NCI-H1105 (cell line): ENCODE data around the gene SMOC2.

ENCODE experiments used
- DNase-seq: peaks from one replicate; lab custom pipeline; 2025; lab: John Stamatoyannopoulos, UW

SMOC2 gene

DNA sequence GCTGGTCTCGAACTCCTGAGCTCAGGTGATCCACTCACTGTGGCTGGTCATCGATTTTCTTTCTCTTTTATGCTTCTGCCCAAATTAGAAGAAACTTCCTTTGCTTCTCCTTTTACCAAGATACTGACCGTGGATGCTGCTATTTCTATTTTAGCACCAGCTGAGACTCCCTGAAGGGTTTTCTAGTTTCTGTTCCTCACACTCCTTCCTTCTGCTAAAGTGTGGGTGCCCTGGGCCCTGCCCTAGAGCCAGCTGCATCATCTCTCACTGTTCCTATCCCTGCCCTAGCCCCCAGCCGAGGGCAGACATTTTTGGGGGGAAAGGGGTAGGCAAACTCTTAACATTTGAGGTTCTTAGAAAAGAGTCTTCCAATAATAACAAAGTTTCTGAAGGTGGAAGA, 6.3 kb downstream of the SMOC2 start:
- no peak for DNase-seq

DNA sequence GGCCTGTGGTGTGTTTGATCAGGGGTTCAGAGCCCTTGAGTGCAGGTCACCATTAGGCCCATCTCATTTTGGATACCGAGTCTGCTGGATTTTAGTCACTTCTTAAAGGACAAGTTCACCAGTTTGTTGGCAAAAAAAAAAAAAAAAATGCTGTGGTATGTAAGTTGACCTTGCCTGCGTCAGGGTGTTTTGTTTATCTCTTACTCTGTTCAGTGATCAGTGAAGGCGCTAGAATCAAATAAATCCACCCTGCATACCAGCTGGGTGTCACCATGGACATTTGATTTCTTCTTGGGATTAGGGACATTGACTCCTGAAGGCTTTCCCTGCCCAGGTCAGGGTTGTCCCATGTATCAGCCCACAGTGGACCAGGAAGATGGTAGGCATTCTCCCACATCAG, 6.7 kb downstream of the SMOC2 start:
- DNase-seq: no peak

DNA sequence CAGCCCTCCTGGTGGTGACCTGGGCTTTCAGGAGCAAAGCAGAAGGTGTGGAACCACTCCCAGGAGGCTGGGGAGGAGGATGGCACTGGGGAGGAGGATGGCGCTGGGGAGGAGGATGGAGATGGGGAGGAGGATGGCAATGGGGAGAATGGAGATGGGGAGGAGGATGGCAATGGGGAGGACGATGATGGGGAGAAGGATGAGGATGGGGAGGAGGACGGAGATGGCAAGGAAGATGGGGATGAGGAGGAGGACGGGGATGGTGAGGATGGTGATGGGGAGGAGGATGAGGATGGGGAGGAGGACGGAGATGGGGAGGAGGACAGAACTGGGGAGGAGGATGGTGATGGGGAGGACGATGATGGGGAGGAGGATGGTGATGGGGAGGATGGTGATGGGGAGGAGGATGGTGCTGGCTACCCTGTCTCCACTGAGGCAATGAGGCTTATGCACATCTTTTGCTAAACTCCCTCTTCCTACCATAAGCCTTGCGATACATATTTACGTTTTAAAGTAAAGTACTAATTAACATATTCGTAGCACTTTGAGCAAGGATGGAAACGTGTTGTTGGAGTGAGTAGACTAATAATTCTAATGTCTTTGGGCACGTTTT, 7.4 kb downstream of the SMOC2 start:
- no peak for DNase-seq

DNA sequence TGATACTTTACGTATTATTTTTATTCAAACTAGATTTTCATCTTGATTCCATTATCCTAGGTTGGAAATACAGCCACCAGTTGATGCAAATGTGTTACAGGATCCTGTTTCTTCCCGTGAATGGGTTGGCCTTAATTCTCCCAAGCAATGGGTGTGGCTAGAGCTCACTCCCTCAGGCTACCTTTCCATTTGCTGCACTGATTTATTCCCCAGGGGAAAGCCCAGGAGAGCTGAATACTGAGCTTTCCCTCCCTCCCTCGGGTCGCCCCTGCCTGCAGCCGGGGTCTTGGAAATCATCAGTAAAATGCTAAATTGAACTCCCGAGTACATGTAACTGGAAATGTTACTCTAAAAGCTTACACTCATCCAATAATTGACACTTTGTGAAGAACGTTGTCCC, 9.9 kb downstream of the SMOC2 start:
- DNase-seq: no peak

DNA sequence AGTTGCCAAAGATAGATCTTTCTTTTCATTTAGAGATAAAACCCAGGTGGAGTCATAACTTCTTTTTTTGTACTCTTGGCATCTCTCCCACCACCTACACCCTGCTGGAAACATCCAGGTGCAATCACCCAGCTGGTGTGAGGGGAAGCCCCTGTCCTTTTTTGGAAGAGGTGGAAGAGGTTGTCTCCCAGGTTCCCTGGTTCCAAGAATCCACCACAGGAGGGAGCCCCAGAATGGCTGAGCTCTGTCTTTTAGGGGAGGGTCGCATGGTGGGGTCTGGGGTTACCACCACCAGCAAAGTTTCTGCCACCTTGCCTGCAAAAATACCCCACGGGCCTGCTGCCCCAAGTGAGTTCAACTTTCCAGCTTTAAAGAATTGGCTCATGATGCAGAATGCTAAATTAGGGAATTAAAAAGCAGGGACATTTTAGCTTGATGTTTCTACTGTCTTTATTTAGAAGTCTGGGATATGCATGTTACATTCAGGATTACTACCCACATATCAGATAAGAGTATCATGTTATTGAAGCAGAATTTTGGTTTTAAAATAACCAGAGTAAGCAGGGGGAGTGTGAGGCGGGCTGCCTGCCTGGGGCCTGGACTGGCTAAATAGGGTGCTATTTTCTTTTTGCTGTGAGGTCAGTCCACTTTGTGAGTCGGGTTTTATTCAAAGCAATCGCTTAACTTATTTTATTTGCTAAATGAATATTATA, 11.0 kb downstream of the SMOC2 start:
- peak; percentile 82 for DNase-seq

DNA sequence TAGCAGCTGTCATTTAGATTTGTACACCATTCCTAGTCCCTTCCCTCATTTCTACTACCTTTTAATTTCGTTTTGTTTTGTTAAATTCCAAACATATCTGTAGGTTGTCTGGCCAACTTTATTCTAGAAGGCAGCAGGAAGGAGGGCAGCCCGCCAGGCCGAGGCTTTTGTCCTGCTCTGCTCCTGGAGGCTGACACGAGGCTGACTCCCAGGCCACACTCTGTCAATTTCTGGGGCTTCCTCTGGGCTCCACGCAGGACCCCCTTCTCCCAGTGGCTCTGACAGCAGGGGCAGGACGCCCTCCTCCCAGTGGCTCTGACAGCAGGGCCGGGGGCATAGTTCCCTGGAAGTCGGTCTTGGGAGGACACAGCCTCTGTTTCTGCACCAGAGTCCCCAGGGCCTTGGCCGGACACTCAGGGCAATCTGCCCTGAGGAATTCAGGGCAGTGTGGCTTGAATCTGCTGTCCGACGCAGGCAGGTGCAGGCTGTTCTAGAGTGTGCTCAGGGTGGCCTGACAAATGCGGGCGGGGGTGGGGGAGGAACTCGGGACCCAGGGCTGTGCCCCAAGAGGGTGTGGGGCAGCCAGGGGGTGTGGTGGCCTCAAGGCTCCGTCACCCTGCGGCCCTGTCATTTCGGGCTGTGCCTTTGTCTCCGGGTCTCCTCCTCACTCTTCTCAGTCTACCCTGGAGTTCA, 11.8 kb downstream of the SMOC2 start:
- no peak for DNase-seq

DNA sequence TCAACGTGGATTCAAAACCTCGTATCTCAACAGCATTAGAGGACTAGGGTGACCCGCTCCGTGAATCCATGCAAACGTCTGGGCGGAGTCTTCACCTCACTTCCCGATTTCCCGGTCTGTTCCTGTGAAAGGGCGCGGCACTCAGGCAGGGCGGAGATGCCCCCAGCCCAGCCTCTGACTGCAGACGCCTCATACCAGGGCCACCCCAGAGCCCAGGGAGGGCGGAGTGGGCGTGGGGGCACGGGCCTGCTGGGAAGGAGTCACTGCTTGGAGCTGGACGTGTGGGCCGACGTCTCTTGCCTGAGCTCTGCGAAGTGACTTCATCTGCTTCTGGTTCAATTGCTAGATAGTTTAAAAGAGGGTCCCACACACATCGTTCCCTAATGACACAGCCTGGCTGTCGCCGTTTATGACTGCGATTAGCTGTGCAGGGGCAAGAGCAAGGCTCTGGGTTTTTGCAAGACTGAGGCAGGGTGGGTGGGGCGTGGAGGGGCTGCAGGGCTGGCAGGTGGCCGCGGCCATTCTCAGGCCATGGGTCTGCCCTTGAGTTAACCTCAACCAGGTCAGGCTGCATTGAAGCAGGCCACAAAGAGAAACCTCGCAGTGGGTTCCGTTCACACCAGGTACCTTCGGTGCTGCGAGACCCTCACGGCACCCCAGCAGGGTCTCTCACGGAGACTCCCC, 15.0 kb downstream of the SMOC2 start:
- no peak for DNase-seq

DNA sequence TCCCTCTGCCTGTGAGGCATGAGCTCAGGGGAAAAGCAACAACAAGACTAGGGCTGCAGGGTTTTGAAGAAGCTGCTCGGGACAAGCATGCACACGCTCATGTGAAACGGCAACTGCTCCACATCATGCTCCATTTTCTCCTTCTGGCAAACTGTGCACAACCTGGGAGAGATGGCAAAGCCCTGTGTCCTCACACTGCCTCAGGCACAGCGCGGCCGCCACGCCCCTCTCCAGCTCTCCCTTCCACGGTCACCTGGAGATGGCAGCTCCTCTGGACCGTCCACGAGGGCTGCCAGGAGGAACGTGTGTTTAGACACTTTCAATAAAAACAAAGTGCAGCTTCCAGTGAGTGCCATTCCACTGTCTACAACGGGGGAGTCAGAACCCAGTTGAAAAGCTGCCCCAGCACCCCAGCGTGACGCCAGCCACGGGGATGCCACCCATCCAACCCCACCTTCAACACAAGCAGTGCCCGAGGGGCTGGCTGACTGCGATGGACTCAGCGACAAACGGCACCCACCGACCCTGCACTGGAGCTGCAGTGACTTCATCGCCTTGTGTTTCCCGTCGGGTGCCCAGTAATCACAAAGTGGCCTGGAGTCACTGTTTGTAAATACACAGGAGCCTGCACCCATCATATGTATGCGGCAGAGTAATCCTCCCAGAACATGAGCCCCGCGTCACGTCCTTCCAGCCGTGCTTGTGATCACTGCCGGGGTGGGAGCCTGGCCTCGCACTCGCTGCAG, 16.1 kb downstream of the SMOC2 start:
- DNase-seq: no peak

DNA sequence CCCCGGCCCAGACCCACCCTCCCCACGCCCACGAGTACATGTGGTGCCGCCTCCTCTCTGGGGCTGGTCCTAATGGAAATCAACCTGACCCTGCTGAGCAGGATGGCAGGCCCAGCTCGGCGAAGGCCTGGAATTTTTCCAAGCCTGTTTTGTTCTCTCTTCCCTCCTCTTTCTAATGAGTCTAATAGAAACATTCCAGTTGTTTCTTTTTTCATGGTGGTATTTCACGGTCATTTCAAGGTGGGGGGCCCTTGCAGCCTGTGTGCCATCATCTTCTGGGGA, 16.6 kb downstream of the SMOC2 start:
- no peak for DNase-seq

DNA sequence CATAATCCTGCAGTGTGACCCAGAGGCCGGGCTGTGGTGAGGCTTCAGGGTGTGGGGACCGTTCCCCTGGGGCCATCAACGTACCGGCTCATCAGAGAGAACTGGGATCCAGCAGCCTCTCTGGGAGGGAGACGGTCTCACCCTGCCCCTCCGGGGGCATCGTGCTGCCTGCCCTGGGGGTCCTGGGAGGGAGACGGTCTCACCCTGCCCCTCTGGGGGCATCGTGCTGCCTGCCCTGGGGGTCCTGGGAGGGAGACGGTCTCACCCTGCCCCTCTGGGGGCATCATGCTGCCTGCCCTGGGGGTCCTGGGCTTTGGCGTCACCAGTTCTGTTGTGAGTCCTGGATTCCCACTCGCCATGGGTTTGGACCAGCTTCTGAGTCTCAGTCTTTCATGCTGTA, 17.1 kb downstream of the SMOC2 start:
- no peak for DNase-seq

DNA sequence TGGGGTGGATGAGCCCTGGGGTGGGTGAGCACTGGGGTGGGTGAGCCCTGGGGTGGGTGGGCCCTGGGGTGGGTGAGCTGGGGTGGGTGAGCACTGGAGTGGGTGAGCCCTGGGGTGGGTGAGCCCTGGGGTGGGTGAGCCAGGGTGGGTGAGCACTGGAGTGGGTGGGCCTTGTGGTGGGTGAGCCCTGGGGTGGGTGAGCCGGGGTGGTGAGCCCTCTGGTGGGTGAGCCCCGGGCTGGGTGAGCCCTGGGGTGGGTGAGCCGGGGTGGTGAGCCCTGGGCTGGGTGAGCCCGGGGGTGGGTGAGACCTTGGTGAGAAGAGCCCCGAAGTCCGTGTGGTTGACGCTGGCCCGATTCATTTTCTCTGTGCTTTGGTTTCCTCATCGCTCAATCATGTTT, 18.6 kb downstream of the SMOC2 start:
- no peak for DNase-seq

DNA sequence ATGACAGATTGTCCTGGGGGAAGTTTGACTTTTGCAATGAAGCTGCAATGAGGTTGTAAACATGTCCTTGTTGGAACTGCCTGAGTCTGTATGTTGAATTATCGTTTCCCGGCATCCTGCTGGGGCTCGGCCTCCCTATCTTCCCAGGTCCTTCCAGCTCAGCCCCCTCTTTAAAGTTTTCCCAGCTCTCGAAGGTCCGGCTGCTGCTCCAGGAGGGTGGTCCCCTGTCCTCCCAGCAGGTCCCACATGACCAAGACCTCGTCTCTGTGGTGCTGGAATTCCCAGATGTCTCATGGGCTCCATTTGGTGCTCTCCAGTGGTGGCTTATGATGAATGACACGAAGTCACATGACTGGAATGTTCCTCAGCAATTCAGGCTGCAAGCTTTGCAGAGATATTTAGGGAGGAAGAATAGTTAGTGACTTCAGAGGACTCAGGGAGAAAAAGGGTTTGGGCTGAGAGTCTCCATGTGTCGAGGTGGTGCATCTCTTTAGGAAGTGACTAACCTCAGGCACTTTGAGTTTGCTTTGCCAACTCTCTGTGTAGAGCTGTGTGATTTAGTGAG, 21.4 kb downstream of the SMOC2 start:
- DNase-seq: no peak

DNA sequence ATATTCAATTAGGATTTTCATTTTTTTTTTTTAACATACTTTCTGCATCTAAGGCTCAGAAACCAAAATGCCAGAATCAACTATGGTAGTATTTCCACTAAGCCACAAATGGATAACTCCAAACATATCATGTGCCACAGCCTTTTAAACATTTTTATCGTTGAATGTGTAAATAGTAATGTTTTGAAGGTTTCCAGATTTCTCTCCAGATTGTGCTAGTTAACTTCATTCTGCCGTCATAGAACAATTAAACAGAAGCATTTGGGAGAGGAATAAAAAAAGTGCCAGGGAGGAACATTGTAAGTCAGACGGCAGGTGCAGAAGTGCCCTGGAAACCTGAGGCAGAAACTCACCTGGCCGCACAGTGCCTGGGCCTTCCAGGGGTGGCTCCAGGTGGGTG, 23.6 kb downstream of the SMOC2 start:
- DNase-seq: no peak

DNA sequence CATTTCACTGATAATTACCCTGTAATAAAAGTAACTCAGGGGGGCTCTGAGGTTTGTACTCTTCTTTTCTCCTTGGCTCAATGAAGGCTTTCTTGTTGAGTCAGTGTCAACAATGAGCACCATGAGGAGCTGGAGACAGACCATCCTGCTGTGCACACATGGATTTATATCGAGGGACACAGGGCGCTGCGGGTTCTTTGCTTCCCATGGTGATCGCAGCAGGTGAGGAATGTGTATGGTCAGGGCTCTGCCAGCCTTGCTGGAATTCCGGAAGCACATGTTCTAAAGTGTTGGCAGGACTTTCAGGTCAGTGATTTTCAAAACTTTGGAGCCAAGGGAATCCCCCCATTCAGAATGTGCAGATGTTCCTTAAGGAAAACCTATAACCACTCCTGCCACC, 27.1 kb downstream of the SMOC2 start:
- DNase-seq: no peak

DNA sequence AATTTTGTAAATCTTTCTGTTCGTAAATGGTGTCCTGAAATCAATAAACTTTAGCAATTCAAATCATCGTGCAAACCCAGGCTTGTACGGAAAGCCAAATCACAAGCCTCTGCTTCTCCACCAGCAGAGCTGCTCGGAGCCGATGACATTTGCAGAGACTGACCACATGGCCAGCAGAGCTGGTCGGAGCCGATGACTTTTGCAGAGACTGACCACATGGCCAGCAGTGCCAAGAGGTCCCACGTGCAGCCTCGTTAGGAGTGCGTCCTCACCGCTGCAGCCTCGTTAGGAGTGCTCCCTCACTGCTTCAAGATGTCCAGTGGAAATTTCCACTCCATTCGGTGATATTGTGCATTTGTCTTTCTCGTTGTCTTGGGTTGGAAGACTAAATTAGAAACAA, 28.5 kb downstream of the SMOC2 start:
- no peak for DNase-seq

DNA sequence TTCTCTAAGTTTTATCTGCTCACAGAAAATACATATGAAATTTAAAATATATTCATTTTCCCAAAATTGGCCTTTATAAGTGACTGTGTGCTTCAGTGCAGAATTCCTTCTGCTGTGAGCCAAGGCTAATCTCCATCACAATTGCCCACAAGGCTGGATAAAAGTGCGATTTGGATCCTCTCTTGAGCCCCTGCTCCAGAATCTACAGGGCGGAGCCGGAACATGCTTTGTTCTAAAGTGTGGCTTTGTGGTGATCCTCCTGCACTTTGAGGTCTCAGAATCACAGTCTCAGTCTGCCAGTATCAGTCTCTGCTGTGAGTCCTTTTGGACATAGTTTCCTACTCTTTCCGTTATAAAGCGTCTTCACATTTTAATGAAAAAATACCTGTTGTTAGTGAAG, 28.9 kb downstream of the SMOC2 start:
- no peak for DNase-seq

DNA sequence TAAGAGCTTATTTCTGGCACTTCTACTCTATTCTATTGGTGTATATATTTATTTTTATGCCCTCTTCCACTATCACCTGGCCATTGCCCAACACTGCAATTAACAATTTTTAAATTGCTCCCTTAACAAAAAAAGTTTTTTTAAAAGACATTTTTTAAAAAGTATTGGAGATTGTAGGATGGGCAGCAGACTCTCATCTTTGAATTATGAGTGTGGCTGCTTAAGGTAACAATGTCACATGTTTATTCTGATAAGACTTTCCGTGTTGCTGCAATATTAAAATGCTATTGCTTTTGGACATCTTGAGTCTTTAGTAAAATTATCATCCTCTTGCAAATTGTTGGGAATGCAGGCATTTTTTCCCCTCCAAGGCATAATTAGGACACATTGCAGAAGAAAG, 31.4 kb downstream of the SMOC2 start:
- DNase-seq: no peak

DNA sequence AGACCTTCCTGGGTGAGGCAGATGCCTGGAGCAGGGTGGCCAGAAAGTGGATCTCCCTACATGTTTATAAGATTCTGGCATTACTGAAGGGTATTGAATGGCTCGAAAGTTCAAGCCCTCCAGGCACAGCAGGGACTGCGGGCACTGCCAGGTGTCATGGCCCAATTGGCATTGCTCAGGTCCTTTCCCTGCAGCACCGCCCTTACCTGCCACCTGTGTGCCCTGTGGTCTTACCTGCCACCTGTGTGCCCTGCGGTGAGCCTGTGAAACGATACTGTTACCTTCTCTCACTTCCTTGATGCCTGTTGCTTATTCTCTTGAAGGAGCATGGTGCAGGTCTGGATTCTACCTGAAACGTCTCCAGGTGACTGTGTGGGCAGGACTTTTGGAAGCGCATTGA, 32.2 kb downstream of the SMOC2 start:
- DNase-seq: no peak

DNA sequence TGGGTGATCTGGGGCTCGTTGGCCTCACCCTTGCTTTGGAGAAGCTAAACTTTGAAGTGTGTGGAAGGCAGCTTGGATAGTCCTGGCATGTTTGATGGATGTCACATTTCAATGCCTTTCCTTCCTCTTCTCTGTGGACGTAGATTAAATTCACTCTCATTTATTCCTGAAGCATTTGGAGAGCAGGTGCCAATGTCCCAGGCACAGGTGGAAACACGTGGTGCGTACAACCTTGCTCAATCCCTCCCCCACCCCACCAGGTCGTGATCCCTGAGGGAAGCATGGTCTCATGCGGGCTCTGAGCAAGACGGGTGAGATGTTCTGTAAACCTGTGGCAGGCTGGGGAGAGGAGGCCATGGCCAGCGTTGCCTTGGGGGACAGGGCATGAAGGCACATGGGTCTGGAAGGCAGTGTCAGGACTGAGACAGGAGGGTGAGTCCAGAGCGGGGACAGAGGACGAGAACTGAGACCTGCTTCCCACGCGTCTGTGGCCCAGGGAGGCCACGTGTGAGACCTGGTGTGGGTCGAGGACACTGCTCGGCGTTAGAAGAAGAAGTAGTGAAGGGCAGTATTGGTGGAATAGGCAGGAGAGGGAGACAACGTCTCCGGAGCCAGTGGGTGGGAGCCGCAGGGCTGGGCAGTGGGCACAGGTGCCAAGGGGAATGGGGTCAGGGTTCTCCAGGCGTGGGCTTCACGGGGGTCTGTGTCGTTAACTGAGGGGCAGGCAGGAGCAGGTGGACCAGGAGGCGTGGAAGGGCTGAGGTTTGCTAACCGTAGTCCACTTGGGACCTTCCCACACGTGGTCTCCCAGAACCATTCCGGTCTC, 34.4 kb downstream of the SMOC2 start:
- DNase-seq: no peak

DNA sequence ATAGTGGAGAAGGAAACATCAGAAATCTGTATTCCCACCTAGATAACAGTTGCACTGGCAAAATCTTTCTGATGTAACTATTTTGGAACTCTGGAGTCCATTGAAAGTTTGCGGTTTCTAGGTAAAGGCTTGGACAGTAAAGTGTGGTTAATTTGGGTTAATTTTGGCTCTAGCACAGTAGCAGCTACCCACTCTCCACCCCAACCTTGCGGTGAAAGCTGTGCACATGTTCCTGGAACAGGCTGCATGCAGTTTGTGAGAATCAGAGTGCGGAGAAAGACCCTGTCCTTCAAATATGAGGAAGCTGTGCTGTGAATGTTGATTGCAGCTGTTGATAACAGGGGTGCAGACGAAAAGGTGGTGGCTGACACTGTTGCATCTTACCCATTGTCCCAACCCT, 38.4 kb downstream of the SMOC2 start:
- DNase-seq: no peak

DNA sequence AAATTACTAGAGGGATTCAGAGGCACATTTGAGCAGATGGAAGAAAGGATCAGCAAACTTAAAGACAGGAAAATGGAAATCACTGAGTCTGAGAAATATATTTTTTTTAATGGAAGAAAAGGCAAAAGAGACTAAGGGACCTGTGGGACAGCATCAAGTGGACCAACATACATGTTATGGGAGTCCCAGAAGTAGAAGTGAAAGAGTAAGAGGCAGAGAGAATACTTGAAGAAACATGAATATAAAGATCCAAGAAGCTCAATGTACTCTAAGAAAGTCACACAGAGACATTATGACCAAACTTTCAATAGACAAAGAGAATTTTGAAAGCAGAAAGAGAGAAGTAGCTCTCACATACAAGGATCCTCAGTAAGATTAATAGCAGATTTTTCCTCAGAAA, 39.5 kb downstream of the SMOC2 start:
- no peak for DNase-seq
